ENCODE results near the gene MRPL14.

MRPL14 gene

GRCh38 chr6:44071670-44072451, 55.4 kb downstream of the MRPL14 start:
- peaks cover 27% of the 10 kb centered on the region for H3K4me1 ChIP-seq (ENCODE audit: low read depth, poor library complexity, severe bottlenecking)

GRCh38 chr6:44068607-44069296, 58.5 kb downstream of the MRPL14 start:
- Histone ChIP-seq H3K4me3 (IDR thresholded peaks at IDR 0.05; ENCODE audit: insufficient read depth, low read depth, low read length) (no peak overlapping the region), H4K20me1 (ENCODE audit: insufficient read depth) (no peaks in the 10 kb centered on the region), H2AFZ (ENCODE audit: low read depth) (no peak overlapping the region), H3K27ac (no peak overlapping the region), H3K27me3 (ENCODE audit: insufficient read depth, low read depth) (no peaks in the 10 kb centered on the region), H3K36me3 (ENCODE audit: insufficient read depth) (no peaks in the 10 kb centered on the region), H3K79me2 (ENCODE audit: insufficient read depth, low read depth) (no peaks in the 10 kb centered on the region), H3K4me2 (no peak overlapping the region), H3K9ac (no peak overlapping the region), H3K4me1 (ENCODE audit: low read depth, poor library complexity, severe bottlenecking) (peaks cover 11% of the 10 kb centered on the region)
- TF ChIP-seq CTCF (conservative IDR thresholded peaks at IDR 0.05; ENCODE audit: low read depth, low read length): no peak

More at GRCh38 chr6:44071670-44072451, 55.4 kb downstream of the MRPL14 start:
- Histone ChIP-seq H3K27ac (no peak overlapping the region), H3K9ac (no peak overlapping the region), H3K27me3 (ENCODE audit: insufficient read depth, low read depth) (no peaks in the 10 kb centered on the region), H4K20me1 (ENCODE audit: insufficient read depth) (no peaks in the 10 kb centered on the region), H3K36me3 (ENCODE audit: insufficient read depth) (no peaks in the 10 kb centered on the region), H3K4me3 (IDR thresholded peaks at IDR 0.05; ENCODE audit: insufficient read depth, low read depth, low read length) (no peak overlapping the region), H3K79me2 (ENCODE audit: insufficient read depth, low read depth) (no peaks in the 10 kb centered on the region), H2AFZ (ENCODE audit: low read depth) (peak overlapping the region; percentile 96; the same call in 1 of the 2 replicates), H3K4me2 (no peak overlapping the region; the same call in 1 of the 2 replicates)
- TF ChIP-seq CTCF (conservative IDR thresholded peaks at IDR 0.05; ENCODE audit: low read depth, low read length): no peak

GRCh38 chr6:44067173-44068139, 59.8 kb downstream of the MRPL14 start:
- Histone ChIP-seq H4K20me1 (ENCODE audit: insufficient read depth) (no peaks in the 10 kb centered on the region), H3K9ac (no peak overlapping the region), H3K4me3 (IDR thresholded peaks at IDR 0.05; ENCODE audit: insufficient read depth, low read depth, low read length) (no peak overlapping the region), H2AFZ (ENCODE audit: low read depth) (no peak overlapping the region), H3K27ac (no peak overlapping the region), H3K79me2 (ENCODE audit: insufficient read depth, low read depth) (no peaks in the 10 kb centered on the region), H3K36me3 (ENCODE audit: insufficient read depth) (no peaks in the 10 kb centered on the region), H3K4me2 (no peak overlapping the region), H3K4me1 (ENCODE audit: low read depth, poor library complexity, severe bottlenecking) (peaks cover 3% of the 10 kb centered on the region), H3K27me3 (ENCODE audit: insufficient read depth, low read depth) (no peaks in the 10 kb centered on the region)
- no peak for TF ChIP-seq CTCF (conservative IDR thresholded peaks at IDR 0.05; ENCODE audit: low read depth, low read length)

- Histone ChIP-seq H3K4me3 (IDR thresholded peaks at IDR 0.05; ENCODE audit: insufficient read depth, low read depth, low read length) (no peak overlapping the region), H3K4me2 (no peak overlapping the region), H3K4me1 (ENCODE audit: low read depth, poor library complexity, severe bottlenecking) (no peaks in the 10 kb centered on the region), H3K79me2 (ENCODE audit: insufficient read depth, low read depth) (no peaks in the 10 kb centered on the region), H3K27ac (no peak overlapping the region), H3K9ac (no peak overlapping the region), H4K20me1 (ENCODE audit: insufficient read depth) (no peaks in the 10 kb centered on the region), H3K27me3 (ENCODE audit: insufficient read depth, low read depth) (no peaks in the 10 kb centered on the region), H2AFZ (ENCODE audit: low read depth) (no peak overlapping the region), H3K36me3 (ENCODE audit: insufficient read depth) (no peaks in the 10 kb centered on the region)
- TF ChIP-seq CTCF (conservative IDR thresholded peaks at IDR 0.05; ENCODE audit: low read depth, low read length): no peak
Measured at GRCh38 chr6:44066394-44067172, 60.7 kb downstream of the MRPL14 start.

Measured in KMS-11 (cell line).